Central memory CD4-positive, alpha-beta T cell (primary cell): ENCODE measurements around the gene EXOC4.
"Not testable (repeated sequence)": the region's sequence is repeated elsewhere in the genome, so short reads cannot be mapped to it uniquely, and the experiment has no call there.

Experiments used
- DNase-seq: peaks from one replicate; pipeline ENCODE4 v3.0.0; 2022

The EXOC4 gene

DNA sequence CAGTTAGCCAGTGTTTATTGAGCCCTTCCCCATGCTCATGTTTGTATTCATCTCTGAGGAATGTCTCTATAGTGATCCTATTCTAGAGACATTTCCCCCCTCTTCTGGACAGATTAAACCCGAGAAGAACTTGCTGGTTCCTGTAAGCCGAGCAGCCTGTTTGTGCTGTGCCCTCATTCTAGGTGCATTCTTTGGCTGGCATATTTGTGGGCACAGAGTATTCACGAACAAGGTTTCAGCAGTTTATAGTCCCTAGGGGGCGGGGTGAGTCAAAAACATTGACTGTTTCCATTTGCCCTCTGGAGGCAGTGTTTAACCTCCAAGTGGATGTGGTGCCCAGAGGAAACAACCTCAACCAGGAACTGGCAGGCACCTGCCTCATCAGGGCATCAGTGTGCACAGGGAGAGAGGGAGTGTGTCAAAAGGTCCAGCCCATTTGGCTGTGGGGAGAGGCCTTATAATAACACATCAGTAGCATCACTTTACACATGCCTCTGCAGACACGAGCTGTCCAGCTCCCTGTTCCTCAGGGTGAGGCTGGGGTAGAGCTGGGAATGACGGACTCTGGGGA lies 600.9 kb downstream of the EXOC4 start:
- no peak for DNase-seq

DNA sequence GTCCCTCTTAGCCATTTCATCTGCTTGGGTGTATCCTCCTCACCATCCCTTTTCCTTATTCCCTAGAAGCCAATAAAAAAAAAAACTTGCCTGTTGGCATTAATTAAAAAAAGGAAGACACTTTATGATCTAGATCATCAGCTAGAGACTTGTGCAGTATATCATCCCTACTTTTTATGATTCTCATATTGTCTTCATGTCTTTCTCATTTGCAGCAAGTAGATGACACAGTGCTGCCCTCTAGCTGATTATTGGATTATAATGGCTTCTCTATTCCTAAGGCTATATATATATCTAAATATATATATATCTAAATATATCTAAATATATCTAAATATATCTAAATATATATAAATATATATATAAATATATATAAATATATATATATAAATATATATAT lies 601.9 kb downstream of the EXOC4 start:
- DNase-seq: no peak

DNA sequence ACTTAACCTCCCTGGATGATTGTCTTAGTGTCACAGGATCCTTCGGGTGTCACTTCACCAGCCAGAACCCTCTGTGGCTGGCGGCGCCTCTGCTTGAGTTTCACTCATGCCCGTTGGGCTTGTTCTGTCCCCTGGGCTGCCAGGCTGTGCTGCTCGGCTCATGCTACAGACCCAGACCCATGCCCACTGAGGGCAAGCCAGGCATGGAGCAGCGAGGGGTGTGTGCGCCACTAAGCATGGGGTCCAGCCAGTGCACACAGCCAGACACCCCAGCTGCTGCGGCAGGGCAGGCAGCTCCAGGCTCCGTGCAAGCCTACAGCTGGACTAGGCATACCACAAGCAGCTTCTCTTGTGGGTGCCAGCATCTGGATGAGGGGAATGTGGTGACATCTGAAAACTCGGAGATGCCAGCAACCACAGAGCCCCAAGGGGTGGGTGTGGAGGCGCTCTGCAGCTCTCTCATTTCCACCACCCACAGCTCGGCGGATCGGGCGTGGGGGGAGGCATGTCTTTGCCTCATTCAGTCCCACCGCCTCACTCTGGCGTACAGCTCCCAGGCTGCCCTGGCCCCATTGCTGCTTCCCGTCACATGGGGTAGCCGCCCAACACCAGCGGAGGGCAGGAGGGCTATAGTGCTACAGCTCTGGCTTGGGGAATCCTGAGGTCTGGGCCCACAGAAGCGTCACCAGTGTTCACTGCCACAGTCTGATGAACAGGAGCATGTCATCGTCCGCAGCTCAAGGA lies 604.7 kb downstream of the EXOC4 start:
- no peak for DNase-seq

DNA sequence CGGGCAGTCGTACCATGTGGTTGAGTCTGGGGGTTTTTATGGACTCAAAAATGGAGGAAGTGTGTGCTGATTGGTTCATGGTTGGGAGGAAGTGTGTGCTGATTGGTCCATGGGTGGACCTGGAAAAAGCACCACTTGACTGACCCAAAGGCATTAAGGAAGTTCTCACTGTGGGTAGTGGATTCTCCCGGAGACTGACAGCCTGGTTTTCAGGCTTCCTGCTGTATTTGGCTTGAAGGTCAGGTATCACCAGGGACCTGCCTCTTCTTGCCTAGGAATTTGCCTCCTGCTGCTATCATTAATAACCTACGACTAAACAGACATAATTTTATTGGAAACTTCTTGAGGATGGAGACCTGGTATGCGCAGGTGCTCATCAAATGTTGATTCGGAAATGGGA lies 605.4 kb downstream of the EXOC4 start:
- DNase-seq: no peak

DNA sequence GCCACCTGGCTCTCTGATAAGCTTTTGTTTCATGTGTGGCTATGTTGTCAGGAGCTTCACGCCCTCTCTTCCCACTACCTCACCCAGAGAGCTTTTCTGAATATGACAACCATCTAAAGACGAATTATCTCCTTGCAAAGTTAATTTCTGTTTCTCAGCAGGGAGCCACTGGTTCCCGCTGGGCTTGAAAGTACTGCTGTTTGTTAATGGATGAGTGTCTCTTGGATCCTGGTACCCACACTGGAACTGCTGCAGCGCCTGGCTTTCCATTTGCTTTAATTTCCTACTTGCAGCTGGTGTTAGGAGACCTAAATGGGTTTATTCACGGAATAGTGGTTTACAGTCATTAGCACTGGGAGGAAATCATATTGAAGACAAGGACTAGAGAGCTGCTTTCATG lies 606.4 kb downstream of the EXOC4 start:
- no peak for DNase-seq

DNA sequence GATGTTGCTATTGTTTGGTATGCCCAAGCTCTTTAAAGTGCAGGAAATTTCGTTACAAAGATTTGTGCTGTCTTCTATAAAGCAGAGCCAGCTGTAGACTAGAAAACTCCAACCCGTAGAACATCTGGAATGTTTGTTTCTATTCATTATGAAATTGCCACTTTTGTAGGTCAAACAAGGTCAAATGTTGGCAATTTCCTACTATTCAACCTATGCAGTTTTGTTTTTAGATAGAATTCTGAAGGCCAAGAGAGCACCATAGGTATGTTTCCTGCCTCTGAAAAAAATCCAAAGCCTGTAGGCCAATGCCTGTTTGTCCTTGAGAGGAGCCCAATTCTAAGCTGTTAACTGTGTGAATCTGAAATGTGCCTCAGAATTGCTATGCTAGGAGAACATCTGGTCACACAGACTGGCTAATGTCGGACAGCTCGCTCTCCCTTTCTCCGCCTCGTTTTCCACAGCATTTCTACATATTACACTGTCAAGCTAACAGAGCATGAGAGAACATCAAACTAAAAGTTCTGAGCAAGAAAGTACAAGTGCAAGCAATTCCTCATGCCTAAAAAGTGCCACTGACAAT lies 607.1 kb downstream of the EXOC4 start:
- DNase-seq: no peak

DNA sequence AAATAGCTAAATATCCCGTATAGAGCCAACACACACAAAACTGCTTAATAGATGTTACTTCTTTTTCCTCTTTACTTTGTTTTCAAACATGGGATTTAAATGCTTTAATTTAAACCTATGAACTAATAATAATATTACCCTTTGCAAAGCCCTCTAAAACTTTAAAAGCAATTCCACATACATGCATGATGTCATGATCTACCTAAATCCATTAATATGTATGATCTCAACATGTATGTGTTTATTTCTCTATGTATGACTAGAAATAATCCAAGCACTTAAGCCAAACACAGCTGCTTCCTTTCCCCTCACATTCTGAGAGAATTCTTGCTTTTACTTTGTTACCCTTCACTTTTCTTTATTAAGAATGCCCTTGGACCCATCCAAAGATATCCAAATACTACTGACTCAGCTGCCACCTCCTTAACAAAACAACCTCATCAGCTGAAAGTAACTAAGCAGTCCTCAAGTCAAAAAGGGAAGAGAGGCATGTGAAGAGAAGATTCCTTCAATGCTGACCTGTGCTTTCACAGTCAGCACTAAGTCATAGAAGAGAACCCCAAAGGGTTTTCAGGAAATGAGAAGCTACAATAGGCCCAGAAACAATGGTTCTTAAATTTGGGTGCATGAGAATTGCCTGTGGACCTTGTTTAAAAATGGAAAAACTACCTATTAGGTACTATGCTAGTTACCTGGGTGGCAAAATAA lies 607.9 kb downstream of the EXOC4 start:
- DNase-seq: no peak

DNA sequence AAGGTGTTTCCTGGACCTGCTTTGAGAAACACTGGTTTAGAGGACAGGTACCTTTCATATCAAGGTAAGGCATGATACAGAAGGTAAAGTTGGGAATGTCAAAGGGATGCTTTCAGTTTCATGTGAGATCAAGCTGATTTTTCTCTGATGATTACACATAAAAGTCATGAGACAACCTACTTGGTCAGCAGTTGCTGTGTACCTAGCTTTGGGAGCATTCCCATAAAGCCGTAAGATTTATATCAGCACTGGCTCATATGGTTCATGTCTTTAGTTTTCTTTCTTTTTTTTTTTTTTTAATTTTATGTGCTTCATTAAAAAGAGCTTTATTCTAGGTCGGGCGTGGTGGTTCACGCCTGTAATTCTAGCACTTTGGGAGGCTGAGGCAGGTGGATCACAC lies 609.0 kb downstream of the EXOC4 start:
- no peak for DNase-seq

DNA sequence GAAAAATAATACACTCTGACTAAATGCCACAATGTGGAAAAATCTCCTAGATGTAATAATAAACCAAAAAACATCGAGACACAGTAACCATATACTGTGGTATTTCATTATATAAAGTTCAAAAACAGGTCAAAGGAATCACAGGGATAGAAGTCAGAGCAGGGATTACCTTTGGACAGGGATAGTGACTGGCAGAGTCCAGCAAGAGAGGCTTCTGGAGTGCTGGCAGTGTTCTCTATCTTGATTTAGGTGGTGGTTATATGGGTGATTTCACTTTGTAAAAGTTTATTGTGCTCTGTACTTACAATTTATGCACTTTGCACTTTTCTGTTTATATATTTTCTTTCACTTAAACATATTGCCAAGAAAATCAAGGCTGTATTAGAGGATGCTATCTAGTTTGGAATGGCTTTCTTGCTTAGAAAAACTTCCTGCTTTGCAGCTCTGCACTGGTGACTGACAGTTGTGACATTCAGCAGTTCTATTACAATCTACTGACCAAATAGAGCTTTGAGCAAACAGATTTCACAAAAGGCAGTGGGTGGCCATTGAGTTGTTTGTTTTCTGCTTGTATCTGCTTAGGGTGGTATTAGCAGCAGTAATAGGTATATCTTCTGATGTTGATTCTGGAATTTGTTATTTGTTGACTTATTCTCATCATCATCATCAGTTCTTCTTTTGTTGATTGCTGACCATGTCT lies 610.6 kb downstream of the EXOC4 start:
- no peak for DNase-seq

DNA sequence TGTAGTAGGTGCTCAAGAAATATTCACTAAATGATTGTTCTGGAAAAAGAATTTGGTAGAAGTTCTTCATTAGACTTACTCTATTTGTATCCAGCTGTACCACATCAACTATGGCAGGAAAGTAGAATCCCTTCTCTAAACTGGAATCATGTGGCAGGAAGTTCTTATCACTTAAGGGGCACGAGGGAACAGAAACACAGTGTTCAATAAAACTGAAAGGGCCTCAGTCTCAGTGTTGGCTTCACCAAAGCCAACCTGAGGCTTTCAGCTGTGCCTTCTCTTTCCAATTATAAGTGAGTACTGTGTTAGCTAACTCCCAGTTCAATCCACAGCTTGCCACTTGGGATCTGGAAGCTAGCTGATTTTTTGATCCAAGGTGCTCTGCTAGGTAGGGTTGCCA lies 616.7 kb downstream of the EXOC4 start:
- DNase-seq: no peak

DNA sequence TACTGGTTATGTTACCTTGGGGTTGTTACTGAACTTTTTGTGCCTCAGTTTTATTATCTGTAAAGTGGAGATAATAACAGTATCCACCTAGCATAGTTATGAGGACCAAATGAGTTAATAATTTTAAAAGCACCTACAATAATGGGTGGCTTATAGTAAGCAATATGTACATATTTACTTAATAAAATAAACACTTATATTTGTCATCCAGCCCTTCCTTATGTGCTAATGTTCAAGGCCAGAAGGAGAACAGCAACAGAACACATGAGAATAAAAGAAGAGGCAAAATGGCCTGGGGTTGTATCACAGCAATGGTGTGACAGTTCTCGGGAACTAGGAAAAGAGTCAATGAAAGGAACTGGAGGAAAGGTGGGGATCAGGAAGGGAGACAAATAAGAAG lies 618.9 kb downstream of the EXOC4 start:
- no peak for DNase-seq

DNA sequence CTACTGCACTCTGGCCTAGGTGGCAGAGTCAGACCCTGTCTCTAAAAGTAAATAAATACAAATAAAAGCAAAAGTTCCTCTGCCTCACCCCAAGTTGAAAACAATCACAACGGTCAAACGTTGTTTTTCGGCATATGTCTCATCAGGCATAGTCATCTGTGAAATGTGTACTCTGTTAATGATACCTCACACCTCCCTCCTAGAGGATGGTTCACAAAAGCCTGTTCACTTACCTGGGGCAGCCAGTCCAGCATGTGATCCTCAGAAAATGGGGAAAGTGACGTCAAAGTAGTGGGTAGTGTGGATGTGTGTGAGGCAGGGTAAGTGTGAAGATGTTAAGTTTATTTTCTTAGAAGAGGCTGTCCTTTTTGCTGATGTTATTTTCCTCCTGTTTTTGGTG lies 620.3 kb downstream of the EXOC4 start:
- no peak for DNase-seq

DNA sequence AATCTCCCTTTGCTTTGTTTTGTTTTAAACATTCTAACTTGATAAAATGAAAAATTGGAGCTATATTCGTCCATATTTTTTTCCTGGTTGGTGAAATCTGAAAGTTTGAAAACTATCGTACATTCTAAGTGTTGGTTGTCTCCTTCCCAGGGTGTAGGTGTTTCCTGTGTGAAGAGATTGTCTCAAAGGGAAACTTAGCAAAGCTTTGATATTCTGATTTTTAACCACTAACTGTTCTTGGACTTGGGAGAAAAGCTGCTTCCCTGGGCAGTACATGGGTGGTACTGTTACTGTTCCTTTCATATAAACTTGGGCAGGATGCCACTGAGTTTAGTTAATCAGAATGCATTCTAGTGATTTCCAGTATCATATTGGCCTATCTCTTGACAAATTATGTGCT lies 620.8 kb downstream of the EXOC4 start:
- no peak for DNase-seq

DNA sequence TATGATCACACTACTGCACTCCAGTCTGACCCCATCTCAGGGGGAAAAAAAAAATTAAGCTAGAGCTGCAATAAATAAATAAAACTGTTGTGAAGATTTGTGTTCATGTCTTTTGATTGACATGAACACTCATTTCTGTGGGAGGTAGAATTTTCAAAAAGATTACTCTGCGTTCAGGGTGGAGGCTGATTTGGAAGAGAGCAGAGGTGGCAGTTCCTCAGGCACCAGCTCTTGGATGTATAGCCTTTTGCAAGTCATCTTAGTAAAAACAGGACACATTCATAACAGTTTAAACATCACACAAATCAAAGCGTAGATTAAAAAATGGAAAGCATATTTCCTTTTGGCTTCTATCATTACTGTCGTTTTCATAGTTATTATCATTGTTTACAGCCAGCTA lies 630.7 kb downstream of the EXOC4 start:
- DNase-seq: no peak

DNA sequence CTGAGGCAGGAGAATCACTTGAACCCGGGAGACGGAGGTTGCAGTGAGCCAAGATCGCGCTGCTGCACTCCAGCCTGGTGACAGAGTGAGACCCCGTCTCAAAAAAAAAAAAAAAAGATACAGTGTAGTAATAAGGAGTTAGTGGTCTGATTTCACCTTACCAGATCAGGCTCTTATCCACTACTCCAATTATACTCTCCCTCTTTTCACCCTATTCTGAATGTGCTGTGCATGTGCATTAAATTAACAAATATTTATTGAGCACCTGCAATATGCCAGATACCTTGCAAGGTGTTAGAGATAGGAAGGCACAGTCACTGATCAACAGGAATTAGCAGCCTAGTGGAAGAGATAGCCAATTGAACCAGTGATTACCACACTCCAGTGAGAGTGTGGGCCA lies 632.3 kb downstream of the EXOC4 start:
- no peak for DNase-seq

DNA sequence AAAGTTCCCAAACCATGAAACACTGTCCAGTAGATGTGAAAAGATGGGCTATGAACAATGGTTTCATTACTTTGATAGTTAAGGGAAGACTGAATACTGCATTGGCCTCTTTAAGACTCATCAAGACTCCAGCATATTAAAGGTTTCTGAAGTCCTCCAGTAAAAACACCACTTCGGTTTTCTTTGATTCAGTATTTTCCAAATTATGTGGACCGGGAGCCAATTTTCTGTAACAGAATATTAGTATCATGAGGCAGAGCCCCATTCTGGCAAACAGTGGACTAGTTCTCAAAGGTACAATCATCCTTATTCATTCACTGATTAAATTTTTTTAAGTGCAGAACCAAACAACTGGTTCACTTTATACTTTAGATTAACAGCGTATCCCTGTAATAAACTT lies 633.2 kb downstream of the EXOC4 start:
- no peak for DNase-seq

DNA sequence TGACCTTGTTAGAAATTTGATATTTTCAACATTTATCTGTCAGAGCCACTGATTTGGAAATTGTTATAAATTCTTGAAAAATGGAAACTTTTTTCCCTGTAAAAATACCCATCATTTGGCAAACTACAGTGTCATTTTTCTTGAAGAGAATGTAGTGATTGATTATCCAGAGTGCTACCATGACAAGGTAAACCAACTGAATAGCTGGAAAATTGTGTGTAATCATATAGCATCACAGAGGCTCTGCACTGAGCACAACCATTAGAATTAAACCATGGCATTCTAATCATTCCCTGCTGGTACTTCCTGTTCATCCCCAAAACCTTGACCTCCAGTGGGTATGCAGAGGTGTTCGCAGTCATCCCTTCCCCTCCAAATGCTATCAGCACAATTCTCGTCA lies 633.9 kb downstream of the EXOC4 start:
- DNase-seq: no peak

DNA sequence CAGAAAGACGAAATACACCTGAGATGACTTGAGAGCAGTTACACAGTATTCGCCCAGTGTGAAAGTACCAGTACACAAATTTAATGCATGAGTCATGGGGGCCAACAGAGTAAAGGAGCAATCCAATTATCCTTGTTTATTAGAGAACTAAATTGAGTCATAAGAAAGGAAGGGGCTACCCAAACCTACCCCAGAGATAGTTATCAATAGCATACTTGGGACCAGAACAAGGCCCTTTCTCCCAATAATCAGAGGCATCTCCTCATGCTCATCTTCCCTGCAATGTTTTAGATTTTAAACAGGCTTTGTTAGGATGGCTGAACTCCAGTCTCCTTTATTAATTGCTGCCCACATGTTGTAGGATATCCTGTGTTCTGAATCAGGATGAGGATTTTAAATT lies 634.6 kb downstream of the EXOC4 start:
- no peak for DNase-seq

DNA sequence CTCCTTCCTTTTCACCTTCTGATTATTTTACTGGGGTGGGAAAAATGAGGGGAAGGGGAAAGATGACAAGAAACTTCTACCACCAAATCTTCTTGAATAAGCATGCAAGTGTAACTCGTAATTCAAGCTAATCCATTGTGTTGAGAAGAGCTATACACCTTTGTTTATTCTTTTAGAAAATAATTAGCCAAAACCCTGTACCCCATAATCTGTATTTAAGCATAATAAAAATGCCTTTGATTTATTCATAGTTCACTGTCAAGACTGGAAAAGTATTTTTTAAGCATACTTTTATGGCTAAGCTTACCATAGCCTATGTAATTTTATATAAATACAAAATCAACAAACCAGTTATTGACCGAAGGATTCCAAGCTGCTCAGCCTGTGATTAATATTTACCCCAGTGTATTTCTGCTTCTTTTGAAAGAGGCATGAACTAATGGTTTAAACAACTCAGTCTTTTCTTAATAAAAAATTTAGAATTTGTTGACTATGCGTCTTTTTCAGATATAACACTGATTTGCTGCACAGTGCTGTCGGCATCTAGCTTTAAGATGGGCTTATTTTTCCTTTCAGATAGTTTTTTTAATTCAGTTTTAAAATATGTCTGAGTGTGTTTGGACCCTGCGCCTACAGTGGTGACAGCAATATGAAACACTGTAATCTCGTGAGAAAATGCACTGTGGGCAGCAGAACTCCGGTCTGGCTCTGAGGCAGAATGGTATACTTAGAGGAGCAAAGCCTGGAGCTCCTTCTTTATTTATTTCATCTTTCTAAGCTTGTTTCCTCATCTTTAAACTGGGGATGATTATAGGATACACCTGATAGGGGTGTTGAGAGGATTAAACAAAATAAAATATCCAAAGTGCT lies 635.4 kb downstream of the EXOC4 start:
- no peak for DNase-seq

DNA sequence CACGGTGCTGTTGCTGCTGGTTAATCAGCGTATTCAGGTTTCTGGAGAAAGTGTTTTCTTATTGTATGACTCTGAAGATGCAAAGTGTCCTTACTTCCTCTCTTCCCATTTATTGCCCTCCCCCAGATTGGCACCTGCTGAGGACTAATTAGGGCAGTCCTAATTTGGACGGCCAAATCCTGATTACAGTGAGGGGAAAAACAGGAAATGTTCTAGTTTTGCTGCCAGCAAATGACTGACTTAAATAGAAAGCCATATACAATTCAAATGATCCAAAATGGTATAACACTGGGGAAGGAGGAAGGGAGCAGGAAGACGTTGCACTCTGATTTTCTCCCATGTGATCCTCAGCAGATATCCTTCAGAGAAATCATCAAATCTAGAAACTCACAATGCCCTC lies 651.9 kb downstream of the EXOC4 start:
- no peak for DNase-seq

DNA sequence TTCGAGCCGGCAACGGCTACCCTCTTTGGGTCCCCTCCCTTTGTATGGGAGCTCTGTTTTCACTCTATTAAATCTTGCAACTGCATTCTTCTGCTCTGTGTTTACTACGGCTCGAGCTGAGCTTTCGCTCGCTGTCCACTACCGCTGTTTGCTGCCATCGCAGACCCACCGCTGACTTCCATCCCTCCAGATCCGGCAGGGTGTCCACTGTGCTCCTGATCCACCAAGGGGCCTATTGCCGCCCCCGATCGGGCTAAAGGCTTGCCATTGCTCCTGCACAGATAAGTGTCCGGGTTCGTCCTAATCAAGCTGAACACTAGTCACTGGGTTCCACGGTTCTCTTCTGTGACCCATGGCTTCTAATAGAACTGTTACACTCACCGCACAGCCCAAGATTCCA lies 653.7 kb downstream of the EXOC4 start:
- not testable (repeated sequence) for DNase-seq

DNA sequence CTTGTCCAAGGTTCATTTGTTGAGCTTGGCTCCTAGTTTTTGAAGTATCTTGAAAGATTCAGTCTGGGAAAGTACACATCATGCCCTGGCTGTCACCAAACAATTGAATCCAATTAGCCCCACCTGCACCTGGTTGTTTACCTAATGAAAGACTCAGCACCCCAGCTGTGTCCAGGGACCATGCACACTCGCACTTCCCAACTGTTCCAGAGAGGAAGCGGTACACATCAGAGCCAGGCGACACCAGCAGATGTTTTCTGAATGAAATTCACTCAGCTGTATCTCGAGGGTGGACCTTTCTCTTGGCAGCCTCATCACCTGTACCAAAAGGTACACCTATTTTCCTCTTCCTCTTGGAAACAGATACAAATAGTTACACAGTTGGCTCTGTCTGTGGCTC lies 657.9 kb downstream of the EXOC4 start:
- DNase-seq: no peak
